ENCODE measurements around the gene ZBTB49.

GRCh38 chr4:4315461-4316149 lies 25.6 kb downstream of the ZBTB49 start:
- no peak for TF ChIP-seq CTCF (IDR thresholded peaks at IDR 0.05)
- TF ChIP-seq POLR2AphosphoS5 (IDR thresholded peaks at IDR 0.05): no peak
